C4-2B (cell line): ENCODE measurements around the gene PRIM2.

Experiments used
- CTCF ChIP-seq: fragments of 450-650 bp; conservative IDR thresholded peaks from 2 replicates; pipeline ENCODE4 v1.5.1; 2017; ENCODE audit warnings: mild to moderate bottlenecking
- ZFX ChIP-seq: fragments of 450-650 bp; IDR thresholded peaks from 2 replicates; pipeline ENCODE4 v1.6.1; 2017

- no peak for TF ChIP-seq CTCF
- no peak for TF ChIP-seq ZFX
Measured at GRCh38 chr6:57328074-57328473, 10.6 kb downstream of the PRIM2 start.
